NCI-H446 treated with DMSO at 0.1 percent for 48 hours (cell line): ENCODE data around the gene WNT5A.

ENCODE experiments used
- DNase-seq: peaks from one replicate; lab custom pipeline; 2025; lab: John Stamatoyannopoulos, UW

The WNT5A gene

DNA sequence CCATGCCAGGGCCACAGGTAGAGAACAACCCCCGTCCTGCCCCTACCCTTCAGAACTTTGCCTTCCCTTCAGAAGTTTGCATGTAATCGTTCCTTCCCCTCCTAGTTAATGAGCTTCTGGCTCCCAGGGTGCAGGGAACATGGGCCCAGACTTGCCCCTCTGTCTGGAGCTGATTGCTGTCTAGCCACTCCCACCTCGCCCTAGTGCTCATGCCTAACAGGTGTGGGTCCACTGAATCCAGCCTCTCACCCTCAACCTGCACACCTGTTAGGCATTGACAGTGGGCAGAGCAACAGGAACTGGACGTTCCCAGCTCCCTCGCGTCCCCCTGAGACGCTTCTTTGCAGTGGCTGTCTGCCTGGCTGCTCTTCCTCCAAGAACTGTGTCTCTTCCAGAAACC, 40.3 kb downstream of the WNT5A start:
- DNase-seq, result no peak

DNA sequence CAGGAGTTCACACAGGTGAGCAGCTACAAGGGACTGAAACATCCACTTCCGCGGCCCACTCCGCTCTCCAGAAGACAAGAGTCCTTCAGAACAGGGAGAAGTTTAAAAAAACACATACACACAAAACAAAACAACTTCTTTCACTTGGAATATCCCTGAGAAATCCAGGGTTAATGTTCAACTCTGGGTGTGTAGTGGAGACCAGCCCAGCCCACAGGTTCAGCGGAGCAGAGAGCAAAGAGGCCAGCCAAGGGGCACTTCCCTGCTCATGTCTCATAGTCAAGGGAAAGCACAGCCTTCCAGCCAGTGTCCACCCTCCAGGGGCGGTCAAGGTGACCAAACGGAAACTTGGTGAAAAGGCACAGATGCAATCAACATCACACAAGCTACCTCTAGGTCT, 41.6 kb downstream of the WNT5A start:
- DNase-seq, result no peak

DNA sequence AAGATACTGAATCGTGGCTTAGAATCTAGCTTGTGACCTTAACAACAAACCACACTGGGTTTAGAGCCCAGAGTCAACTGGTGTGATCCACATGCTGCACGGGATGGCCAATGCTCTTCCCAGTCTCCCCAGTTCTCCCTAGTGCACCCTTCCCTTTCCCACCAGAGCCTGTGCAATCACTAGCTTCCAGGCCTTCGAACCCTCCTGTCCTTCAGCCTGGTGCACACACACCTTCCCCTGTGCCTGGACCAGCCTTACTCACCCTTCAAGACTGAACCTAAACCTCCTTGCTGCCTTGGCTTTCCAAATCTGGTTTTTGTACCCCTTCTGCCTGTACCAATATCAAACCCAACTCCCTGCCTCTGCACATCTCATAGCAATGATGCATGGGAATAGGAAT, 43.8 kb downstream of the WNT5A start:
- DNase-seq, result no peak

DNA sequence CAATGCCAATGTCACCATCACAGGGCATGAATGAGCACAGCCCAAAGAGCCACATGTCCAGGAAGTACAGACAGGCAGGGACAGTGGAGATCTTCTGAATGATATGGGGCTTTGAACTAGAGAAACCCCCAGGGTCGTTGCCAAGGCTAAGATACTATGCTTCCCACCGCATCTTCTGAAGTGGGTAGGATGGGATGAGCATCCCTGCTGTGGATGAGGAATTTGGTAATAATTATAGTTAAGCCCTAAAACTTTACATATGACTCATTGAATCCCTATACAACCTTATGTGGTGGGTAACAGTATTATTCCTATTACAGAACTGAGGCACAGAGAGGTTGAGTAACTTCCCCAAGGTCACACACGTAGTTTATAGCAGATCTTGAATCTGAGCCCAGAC, 44.2 kb downstream of the WNT5A start:
- DNase-seq, result no peak

DNA sequence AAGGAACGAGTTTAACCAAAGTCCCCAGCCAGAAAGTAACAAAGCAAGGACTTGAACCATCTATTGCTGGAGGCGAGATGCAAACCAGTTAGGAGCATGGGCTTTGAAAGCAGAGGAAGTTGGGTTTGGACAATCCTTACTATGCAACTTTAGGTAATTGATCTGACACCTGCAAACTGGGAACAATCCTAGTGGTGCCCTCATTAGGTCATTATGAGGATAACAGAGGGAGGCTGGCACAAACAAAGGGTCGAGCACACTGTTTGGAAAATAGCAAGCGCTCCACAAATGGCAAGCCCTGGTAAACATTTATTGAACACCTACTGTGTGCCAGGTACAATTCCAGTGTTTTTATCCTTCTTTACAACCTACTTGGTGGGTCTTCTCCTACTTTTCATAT, 45.6 kb downstream of the WNT5A start:
- DNase-seq, result no peak

DNA sequence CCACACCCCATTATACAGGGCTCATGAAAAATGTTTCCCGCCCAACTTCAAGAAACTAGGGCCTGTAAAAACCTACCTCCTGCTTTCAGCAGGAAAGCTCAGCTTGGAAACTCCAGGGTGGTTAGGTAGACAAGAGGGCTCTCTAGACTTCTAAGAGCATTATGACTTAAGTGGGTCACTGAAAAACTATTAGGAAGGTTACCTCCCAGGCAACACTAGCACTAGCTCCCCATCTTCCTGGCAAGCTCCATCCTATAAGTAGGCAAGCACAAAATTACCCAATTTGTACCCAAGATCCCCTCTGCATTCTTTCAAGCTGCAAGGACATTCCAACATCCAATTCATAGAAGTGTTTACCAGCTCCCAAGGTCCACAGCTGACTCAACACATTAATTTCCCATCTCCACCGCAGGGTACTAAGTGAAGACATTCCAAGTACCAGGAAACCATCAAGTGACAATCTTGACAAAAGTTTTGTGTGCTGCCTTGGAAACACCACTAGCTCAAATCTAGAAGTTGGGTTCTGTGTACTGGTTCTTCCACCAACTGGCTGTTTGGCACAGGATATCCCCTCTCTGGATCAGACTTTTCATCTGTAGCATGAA, 46.9 kb downstream of the WNT5A start:
- DNase-seq, result no peak

DNA sequence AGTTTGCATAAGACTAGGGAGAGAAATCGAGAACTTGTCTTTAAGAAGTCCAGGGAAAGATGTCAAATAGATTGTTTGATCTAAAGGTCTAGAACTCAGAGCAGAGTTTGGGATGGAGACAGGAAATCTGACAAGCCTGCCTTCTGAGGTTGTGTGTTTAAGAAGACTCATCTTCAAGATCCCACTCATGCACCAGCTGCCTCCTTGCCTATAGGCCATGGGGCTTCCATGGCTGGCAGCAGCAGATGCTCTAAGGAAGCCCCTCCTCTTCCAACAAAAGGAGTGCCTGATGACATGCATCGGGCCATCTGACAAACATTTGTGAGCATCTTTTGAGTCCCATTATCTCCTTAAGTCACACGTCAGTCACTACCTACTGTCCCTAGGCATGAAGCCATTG, 47.4 kb downstream of the WNT5A start:
- DNase-seq, result no peak

DNA sequence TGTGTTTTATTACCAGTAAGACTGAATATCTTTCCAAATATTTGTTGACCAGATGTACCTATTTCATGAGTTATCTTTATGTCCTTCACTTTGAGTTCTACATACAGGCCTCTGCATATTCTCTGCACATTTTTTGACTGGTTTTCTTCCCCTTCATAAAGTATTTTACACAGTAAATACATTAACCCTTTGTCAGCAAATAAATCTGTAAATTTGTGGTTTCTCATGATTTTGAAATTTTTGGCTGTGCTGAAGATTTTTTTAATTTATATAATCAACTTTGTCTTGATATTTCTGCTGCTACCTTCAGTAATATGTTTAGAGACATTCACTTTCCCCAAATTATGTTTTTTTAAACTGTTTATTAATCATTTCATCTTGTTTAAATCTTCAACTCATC, 50.5 kb downstream of the WNT5A start:
- no peak for DNase-seq

DNA sequence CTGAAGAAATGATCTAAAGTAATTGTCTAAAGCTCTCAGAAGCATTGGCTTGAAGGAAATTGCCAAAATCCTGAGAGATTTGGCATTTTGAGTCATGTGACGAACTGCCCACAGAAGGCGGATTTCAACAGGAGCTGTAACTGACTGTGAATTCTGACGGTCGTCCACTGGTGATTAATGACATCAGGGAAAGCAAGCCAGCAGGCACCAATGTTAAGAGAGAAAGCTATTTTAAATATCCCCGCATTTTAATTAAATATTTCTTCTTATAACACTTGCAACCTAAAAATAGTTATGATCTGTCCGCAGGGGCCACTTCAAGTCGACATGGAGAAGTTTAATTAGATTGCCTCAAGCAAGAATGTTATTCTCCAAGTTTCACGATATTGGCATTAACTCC, 51.6 kb downstream of the WNT5A start:
- no peak for DNase-seq

DNA sequence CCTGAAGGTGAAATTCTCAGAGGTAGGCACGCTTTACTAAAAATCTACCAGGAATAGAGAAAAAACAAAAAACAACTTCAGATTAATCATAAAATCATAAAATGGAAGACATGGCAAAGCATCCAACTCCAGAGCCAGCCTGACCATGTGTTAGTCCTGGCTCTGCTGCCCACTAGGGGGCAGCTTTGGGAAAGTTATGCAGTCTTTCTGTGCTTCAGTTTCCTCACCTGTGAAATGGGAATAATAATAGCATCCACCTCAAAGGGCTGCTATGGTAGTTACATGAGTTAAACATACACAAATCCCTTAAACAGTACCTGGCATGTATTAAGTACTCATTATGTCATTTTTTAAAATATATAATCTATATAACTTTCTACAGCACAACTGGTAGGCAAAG, 52.3 kb downstream of the WNT5A start:
- no peak for DNase-seq

DNA sequence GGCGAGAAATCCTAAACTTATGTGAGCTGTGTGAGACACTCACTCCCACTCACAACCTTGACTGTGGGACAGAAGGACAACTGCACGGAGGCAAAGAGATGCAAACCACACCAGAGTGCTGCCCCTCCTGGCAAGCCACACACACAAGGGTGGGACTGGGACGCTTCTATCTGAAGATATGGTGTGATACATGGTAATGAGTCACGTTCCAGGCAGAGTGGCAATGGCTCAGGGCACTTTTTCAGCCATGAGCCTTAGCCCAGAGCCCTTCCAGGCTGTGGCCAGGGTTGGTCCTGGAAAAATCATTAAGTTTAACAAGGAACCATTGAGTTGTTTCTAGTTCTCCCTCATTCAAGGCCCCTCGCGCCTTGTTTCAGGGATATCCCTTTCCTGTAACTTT, 56.1 kb downstream of the WNT5A start:
- no peak for DNase-seq

DNA sequence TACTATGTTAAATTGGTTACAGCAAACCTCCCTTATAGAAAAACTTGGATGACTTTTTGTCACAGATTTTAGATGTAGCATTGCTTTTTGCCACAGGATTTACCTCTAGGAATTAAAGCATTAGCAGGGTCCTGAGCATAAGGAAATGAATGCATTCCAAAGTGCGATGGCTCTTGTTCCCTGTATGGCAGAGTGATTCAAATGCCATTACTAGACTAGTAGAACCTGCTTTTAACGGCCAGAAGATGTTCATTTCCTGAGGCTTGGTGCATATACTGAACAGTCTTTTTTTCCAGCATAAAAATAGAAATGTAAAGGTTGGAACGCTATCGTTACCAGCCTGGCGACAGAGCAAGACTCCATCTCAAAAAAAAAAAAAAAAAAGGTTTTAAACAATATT, 59.4 kb downstream of the WNT5A start:
- DNase-seq, result no peak

DNA sequence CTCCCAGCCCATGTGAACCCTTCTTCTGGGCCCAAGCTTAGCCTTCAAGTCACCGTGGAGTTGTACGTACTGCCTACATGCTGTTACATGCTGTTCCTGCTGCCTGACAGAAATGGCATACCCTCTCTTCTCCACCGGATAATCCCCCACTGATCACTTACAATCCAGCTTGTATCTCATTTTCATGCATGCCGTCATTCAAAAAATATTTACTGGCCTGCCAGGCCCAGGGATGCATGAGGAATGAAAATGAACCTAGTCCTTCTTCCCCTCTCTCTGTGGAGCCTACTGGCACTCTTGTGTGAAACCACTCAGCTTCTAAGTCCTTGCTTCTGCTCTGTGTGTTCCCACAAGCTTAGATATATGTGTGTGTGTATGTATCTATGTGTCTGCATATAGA, 60.6 kb downstream of the WNT5A start:
- no peak for DNase-seq

DNA sequence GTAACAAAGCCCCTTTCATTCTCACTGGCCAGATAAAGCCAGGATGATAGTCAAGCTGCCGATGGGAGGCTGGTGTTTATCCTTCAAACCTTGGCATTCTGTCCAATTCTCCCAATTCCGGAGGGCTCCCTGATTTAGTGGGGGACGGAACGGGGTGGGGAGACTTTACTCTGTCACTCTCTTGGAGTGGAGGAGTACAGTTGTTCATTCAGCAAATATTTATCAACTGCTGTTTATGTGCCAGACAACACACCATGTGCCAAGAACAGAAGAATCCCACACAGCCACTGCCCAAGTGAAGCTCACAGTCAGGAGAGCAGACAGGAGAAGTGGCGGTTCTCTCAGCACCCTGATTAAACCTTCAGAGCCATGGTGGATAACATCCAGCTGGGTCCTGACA, 63.3 kb downstream of the WNT5A start:
- no peak for DNase-seq

DNA sequence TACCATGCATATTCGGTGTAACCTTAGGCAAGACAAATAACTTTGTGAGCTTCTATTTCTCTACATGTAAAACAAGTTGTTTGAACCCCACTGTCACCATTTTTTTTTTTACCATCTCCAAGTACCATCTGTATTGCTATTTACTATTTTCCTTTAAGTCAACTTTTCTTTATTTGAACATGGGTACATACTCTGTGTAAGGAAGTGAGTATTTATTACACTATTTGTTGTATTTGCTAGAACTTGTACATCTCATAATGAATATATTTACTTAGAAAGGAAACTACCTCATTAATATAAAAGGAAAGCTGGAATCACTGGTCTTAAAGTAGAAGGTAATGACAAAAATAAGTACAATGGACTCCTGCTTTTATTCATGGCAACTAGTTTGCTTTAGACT, 69.9 kb downstream of the WNT5A start:
- DNase-seq, result no peak

DNA sequence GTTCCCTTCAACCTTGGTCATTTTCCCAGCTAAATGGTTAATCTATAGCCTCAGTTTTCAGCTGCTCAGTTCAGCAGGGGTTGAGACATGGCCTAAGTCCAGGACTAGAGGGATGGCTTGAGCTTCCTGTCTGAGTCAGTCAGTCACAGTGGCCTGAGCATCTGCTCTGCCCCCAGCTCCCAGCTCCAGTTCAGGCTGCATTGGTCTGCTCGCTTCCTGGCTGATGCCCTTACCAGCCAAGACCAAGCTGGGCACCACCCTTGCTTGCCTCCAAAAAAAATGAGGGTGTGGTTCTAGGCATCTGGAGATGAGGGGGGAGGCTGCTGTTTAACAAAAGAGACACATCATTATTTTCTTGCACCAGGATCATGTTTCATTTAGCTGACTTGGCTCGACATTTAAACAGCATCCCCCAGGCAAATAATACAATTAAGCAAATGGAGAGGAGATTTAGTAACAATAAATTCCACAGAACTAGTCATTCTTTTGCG, 70.7 kb downstream of the WNT5A start:
- DNase-seq, result peak; percentile 1
